Hepatic stellate cell (primary cell): Measurements from ENCODE around the gene ARMC12.
"Not testable (repeated sequence)": the region's sequence is repeated elsewhere in the genome, so short reads cannot be mapped to it uniquely, and the experiment has no call there.

Source experiments
- DNase-seq: peaks from one replicate; pipeline ENCODE4 v3.0.0; 2011; ENCODE audit warnings: low spot score

The ARMC12 gene

GRCh38 chr6:35718911-35719381, 17.9 kb upstream of the ARMC12 start:
- no peak for DNase-seq

GRCh38 chr6:35719404-35719829, 17.4 kb upstream of the ARMC12 start:
- DNase-seq, result no peak

- peak; percentile 63 for DNase-seq
These were observed 16.8 kb upstream of the ARMC12 start for GRCh38 chr6:35719830-35720733.

- no peak for DNase-seq
These were observed 14.6 kb upstream of the ARMC12 start for GRCh38 chr6:35722121-35722761.

GRCh38 chr6:35723587-35723986, 13.2 kb upstream of the ARMC12 start:
- DNase-seq, result no peak

- DNase-seq, result no peak
These were observed 12.8 kb upstream of the ARMC12 start for GRCh38 chr6:35724059-35724458.

GRCh38 chr6:35724471-35724870, 12.4 kb upstream of the ARMC12 start:
- DNase-seq, result no peak

GRCh38 chr6:35725081-35725708, 11.6 kb upstream of the ARMC12 start:
- no peak for DNase-seq

GRCh38 chr6:35725721-35726438, 11.0 kb upstream of the ARMC12 start:
- DNase-seq, result no peak

GRCh38 chr6:35727231-35727934, 9.4 kb upstream of the ARMC12 start:
- peak; percentile 64 for DNase-seq

GRCh38 chr6:35727935-35728682, 8.7 kb upstream of the ARMC12 start:
- peak; percentile 95 for DNase-seq

GRCh38 chr6:35728683-35729678, 7.9 kb upstream of the ARMC12 start:
- no peak for DNase-seq

GRCh38 chr6:35729722-35730121, 7.1 kb upstream of the ARMC12 start:
- no peak for DNase-seq

- DNase-seq, result no peak
These were observed 6.0 kb upstream of the ARMC12 start for GRCh38 chr6:35730745-35731413.

- peak; percentile 89 for DNase-seq
These were observed 5.5 kb upstream of the ARMC12 start for GRCh38 chr6:35731414-35731735.

- DNase-seq, result peak; percentile 91
These were observed 4.9 kb upstream of the ARMC12 start for GRCh38 chr6:35731736-35732532.

GRCh38 chr6:35733633-35734032, 3.2 kb upstream of the ARMC12 start:
- no peak for DNase-seq

GRCh38 chr6:35734319-35734718, 2.5 kb upstream of the ARMC12 start:
- not testable (repeated sequence) for DNase-seq
